ENCODE data around the gene GCAT. TPM values are rescaled to one million over a fixed set of nuclear protein-coding genes. Genes with fewer than 3 reads are reported as not detected.

The GCAT gene
- total RNA-seq, result 10 to 100 TPM; 16.7 to 19.0 TPM
- long read RNA-seq, transcript GCAT-201 (9 exons, 1,497 nt), result major isoform, 46 of 56 reads
- long read RNA-seq, partial matches to known transcripts, result 3 of 56 reads
- long read RNA-seq, other reads (novel, unspliced or antisense), result 7 of 56 reads

GRCh38 chr22:37807410-37808293 is at the start of gene GCAT:
TSS of gene GCAT (plus strand) at chr22:37807934. CDS start at chr22:37807968, 34 bp downstream.
- intact Hi-C loops (cut with DNase I), result no loop called here
- DNase-seq, result peak; percentile 96
- peak; percentile 91 for ATAC-seq

- ATAC-seq, result no peak
- no peak for DNase-seq
- intact Hi-C loops (cut with DNase I), result no loop called here
These were observed 49.0 kb upstream of the GCAT start for GRCh38 chr22:37758694-37759093.

GRCh38 chr22:37759281-37759680 is 48.5 kb upstream of the GCAT start:
- no peak for ATAC-seq
- DNase-seq, result no peak
- intact Hi-C loops (cut with DNase I), result no loop called here

GRCh38 chr22:37760152-37760551 is 47.6 kb upstream of the GCAT start:
- intact Hi-C loops (cut with DNase I), result no loop called here
- DNase-seq, result no peak
- ATAC-seq, result no peak

GRCh38 chr22:37762389-37762836 is 45.3 kb upstream of the GCAT start:
- ATAC-seq (peak in 1 of 2 donors; percentile 14), DNase-seq (no peak)
- intact Hi-C loops (cut with DNase I), result no loop called here

- no peak for DNase-seq
- no peak for ATAC-seq
- intact Hi-C loops (cut with DNase I), result no loop called here
These were observed 44.7 kb upstream of the GCAT start for GRCh38 chr22:37763012-37763411.

- DNase-seq (no peak), ATAC-seq (no peak)
- intact Hi-C loops (cut with DNase I), result no loop called here
These were observed 44.1 kb upstream of the GCAT start for GRCh38 chr22:37763652-37764051.

GRCh38 chr22:37764622-37765021 is 43.1 kb upstream of the GCAT start:
- ATAC-seq, result peak in 1 of 2 donors; percentile 75
- DNase-seq, result no peak
- intact Hi-C loops (cut with DNase I), result no loop called here

GRCh38 chr22:37765498-37765897 is 42.2 kb upstream of the GCAT start:
- DNase-seq (peak; percentile 51), ATAC-seq (peak; percentile 35 to 48)
- intact Hi-C loops (cut with DNase I), result no loop called here

GRCh38 chr22:37765953-37766576 is 41.7 kb upstream of the GCAT start:
- DNase-seq, result no peak
- ATAC-seq, result no peak
- intact Hi-C loops (cut with DNase I), result no loop called here

GRCh38 chr22:37768273-37768672 is 39.5 kb upstream of the GCAT start:
- DNase-seq, result no peak
- no peak for ATAC-seq
- intact Hi-C loops (cut with DNase I), result no loop called here

- intact Hi-C loops (cut with DNase I), result no loop called here
- ATAC-seq, result no peak
- no peak for DNase-seq
These were observed 38.7 kb upstream of the GCAT start for GRCh38 chr22:37769056-37769455.

GRCh38 chr22:37771081-37771480 is 36.7 kb upstream of the GCAT start:
- ATAC-seq (no peak), DNase-seq (no peak)
- intact Hi-C loops (cut with DNase I), result no loop called here

- DNase-seq (no peak), ATAC-seq (no peak)
- intact Hi-C loops (cut with DNase I), result no loop called here
These were observed 35.9 kb upstream of the GCAT start for GRCh38 chr22:37771702-37772427.

- no peak for ATAC-seq
- intact Hi-C loops (cut with DNase I), result no loop called here
These were observed 33.0 kb upstream of the GCAT start for GRCh38 chr22:37774728-37775127.

GRCh38 chr22:37775785-37776638 is 31.7 kb upstream of the GCAT start:
- DNase-seq, result no peak
- intact Hi-C loops (cut with DNase I), result no loop called here
- no peak for ATAC-seq

More at GRCh38 chr22:37774728-37775127, 33.0 kb upstream of the GCAT start:
- no peak for DNase-seq

- DNase-seq, result no peak
- no peak for ATAC-seq
- intact Hi-C loops (cut with DNase I), result no loop called here
These were observed 31.1 kb upstream of the GCAT start for GRCh38 chr22:37776639-37777005.

GRCh38 chr22:37777122-37777687 is 30.5 kb upstream of the GCAT start:
- peak; percentile 14 to 23 for ATAC-seq
- DNase-seq, result no peak
- intact Hi-C loops (cut with DNase I), result no loop called here

Data from left cardiac atrium (tissue), 4 donors.